CD4-positive, alpha-beta T cell treated with Interleukin-2 at 100 ng/mL for 4 hours (primary cell): Measurements from ENCODE around the gene SGTA.
"Not testable (repeated sequence)": the region's sequence is repeated elsewhere in the genome, so short reads cannot be mapped to it uniquely, and the experiment has no call there.

Experiments used
- DNase-seq: peaks from one replicate; pipeline ENCODE4 v3.0.0-alpha.2; 2020; ENCODE audit warnings: low spot score

Gene SGTA

GRCh38 chr19:2782936-2783780, at the start of gene SGTA:
Gene SGTA, minus strand, starts transcription at chr19:2783273. Its CDS starts 14,205 bp downstream, at chr19:2769068.
- DNase-seq = peak; percentile 97

GRCh38 chr19:2827840-2828489, 44.9 kb upstream of the SGTA start:
- DNase-seq = no peak

- no peak for DNase-seq
Measured at GRCh38 chr19:2827022-2827421, 43.9 kb upstream of the SGTA start.

GRCh38 chr19:2824129-2824528, 41.1 kb upstream of the SGTA start:
- no peak for DNase-seq

- DNase-seq = no peak
Measured at GRCh38 chr19:2823646-2824045, 40.6 kb upstream of the SGTA start.

- DNase-seq = no peak
Measured at GRCh38 chr19:2822846-2823245, 39.8 kb upstream of the SGTA start.

- DNase-seq = no peak
Measured at GRCh38 chr19:2820112-2820702, 37.1 kb upstream of the SGTA start.

GRCh38 chr19:2819540-2820111, 36.6 kb upstream of the SGTA start, which contains the start of gene ZNF554:
Gene ZNF554, plus strand, starts transcription at chr19:2819868. Its CDS starts 204 bp downstream, at chr19:2820072.
- peak; percentile 97 for DNase-seq

- DNase-seq = not testable (repeated sequence)
Measured at GRCh38 chr19:2817237-2817829, 34.3 kb upstream of the SGTA start.

- DNase-seq = no peak
Measured at GRCh38 chr19:2816641-2817040, 33.6 kb upstream of the SGTA start.

GRCh38 chr19:2815923-2816322, 32.9 kb upstream of the SGTA start:
- DNase-seq = no peak

- DNase-seq = no peak
Measured at GRCh38 chr19:2815191-2815614, 32.1 kb upstream of the SGTA start.

- DNase-seq = no peak
Measured at GRCh38 chr19:2814426-2814825, 31.4 kb upstream of the SGTA start.

GRCh38 chr19:2813235-2814160, 30.4 kb upstream of the SGTA start:
- DNase-seq = no peak

- DNase-seq = no peak
Measured at GRCh38 chr19:2812414-2813234, 29.6 kb upstream of the SGTA start.

- no peak for DNase-seq
Measured at GRCh38 chr19:2811735-2812413, 28.8 kb upstream of the SGTA start.

- DNase-seq = no peak
Measured at GRCh38 chr19:2811221-2811722, 28.2 kb upstream of the SGTA start.

GRCh38 chr19:2810141-2811091, 27.3 kb upstream of the SGTA start:
- DNase-seq = no peak
